B cell (primary cell): ENCODE data around the gene FAM210B. TPM values are rescaled to one million over a fixed set of nuclear protein-coding genes. Genes with fewer than 3 reads are reported as not detected.
A peak's percentile ranks its signal among the peaks of the same experiment; 100 is the strongest.

Source experiments
- ATAC-seq: fragments of 200-7000 bp; cut with Tn5 transposase; one replicate; pipeline ENCODE4 v1.10.0; 2021; ENCODE audit warnings: low read depth, mild to moderate bottlenecking, moderate number of reproducible peaks, moderate library complexity
- CTCF ChIA-PET: fragments of 350-600 bp; sonication (Branson Sonifier 250); formaldehyde crosslinking; loops from one replicate; lab custom pipeline; 2021; ENCODE audit warnings: antibody characterized with exemption, inconsistent platforms; lab: Charles Lee
- POLR2A ChIA-PET: fragments of 350-600 bp; sonication (Branson Sonifier 250); formaldehyde crosslinking; loops from one replicate; lab custom pipeline; 2021; ENCODE audit warnings: antibody characterized with exemption; lab: Charles Lee
- DNase-seq: peaks from one replicate; pipeline ENCODE4 v3.0.0; 2013
- H2AFZ ChIP-seq: 2 replicates; pipeline ENCODE4 v1.6.1; 2012; ENCODE audit warnings: mild to moderate bottlenecking, low read depth, low read length; ENCODE audit not compliant: insufficient read depth, poor library complexity, severe bottlenecking
- H3K27ac ChIP-seq, 2 donors: 1 replicate in 1 of 2; 2 replicates in 1 of 2; pipeline ENCODE4 v1.5.1; 2012 to 2013; ENCODE audit warnings: low read length in 2 of 2, mild to moderate bottlenecking in 2 of 2, moderate library complexity in 1 of 2
- H3K27me3 ChIP-seq, 4 experiments: fragments of 200-600 bp in 1 of 4; sonication (generic) in 1 of 4; replicated peaks in 1 of 4; 1 replicate in 2 of 4; 2 replicates in 2 of 4; pipeline versions ENCODE4 v1.6.1 to v1.7.0; 2013 to 2016; ENCODE audit warnings: low read length in 3 of 4, mild to moderate bottlenecking in 2 of 4, mixed read lengths in 1 of 4, moderate library complexity in 1 of 4; ENCODE audit not compliant: insufficient read depth in 4 of 4, control insufficient read depth in 3 of 4; ENCODE audit errors: control extremely low read depth in 1 of 4
- H3K36me3 ChIP-seq, 2 experiments: replicated peaks in 1 of 2; 1 replicate in 1 of 2; 2 replicates in 1 of 2; pipeline versions ENCODE4 v1.6.1 to v1.7.1; 2013; ENCODE audit warnings: low read length in 1 of 2; ENCODE audit not compliant: insufficient read depth in 2 of 2, control insufficient read depth in 1 of 2; ENCODE audit errors: control extremely low read depth in 1 of 2, extremely low read depth in 1 of 2
- H3K4me1 ChIP-seq, 2 donors: fragments of 200-600 bp in 1 of 2; sonication (generic) in 1 of 2; 1 replicate in 1 of 2; 2 replicates in 1 of 2; pipeline versions ENCODE4 v1.5.1 to v1.6.1; 2013 to 2017; ENCODE audit warnings: low read length in 2 of 2; ENCODE audit not compliant: control insufficient read depth in 2 of 2, insufficient read depth in 2 of 2
- H3K4me2 ChIP-seq: replicated peaks from 2 replicates; pipeline ENCODE3; 2012; ENCODE audit warnings: mild to moderate bottlenecking, low read depth, low read length; ENCODE audit not compliant: poor library complexity, severe bottlenecking
- H3K4me3 ChIP-seq, 5 experiments: fragments of 200-600 bp in 1 of 5; sonication (generic) in 1 of 5; 1 replicate in 3 of 5; 2 replicates in 2 of 5; pipeline versions ENCODE4 v1.5.1 to v1.7.0; 2011 to 2016; ENCODE audit warnings: low read length in 4 of 5, mild to moderate bottlenecking in 4 of 5, low read depth in 2 of 5, control low read depth in 1 of 5, moderate library complexity in 1 of 5; ENCODE audit not compliant: insufficient read depth in 1 of 5; ENCODE audit errors: control extremely low read depth in 1 of 5, extremely low read depth in 1 of 5
- H3K79me2 ChIP-seq: fragments of 200-600 bp; sonication (generic); one replicate; pipeline ENCODE4 v1.6.0; 2016; ENCODE audit warnings: low read length; ENCODE audit not compliant: control insufficient read depth, insufficient read depth
- H3K9ac ChIP-seq: fragments of 200-600 bp; sonication (generic); 2 replicates; pipeline ENCODE4 v1.6.1; 2017; ENCODE audit warnings: mild to moderate bottlenecking, low read length, moderate library complexity
- H3K9me3 ChIP-seq, 3 donors: one replicate each; pipeline versions ENCODE4 v1.6.1 to v1.7.1; 2013; ENCODE audit warnings: low read length in 2 of 3; ENCODE audit not compliant: control insufficient read depth in 2 of 3, insufficient read depth in 1 of 3; ENCODE audit errors: control extremely low read depth in 1 of 3
- H4K20me1 ChIP-seq: 2 replicates; pipeline ENCODE4 v1.6.0; 2012; ENCODE audit warnings: mild to moderate bottlenecking, low read length; ENCODE audit not compliant: insufficient read depth, control insufficient read depth, poor library complexity, severe bottlenecking
- H3K27ac Mint-ChIP-seq: one replicate; pipeline ENCODE4 v1.8.0; 2021; ENCODE audit warnings: mixed read lengths
- H3K27me3 Mint-ChIP-seq: one replicate; pipeline ENCODE4 v1.8.0; 2021; ENCODE audit warnings: mixed read lengths
- H3K4me1 Mint-ChIP-seq: one replicate; pipeline ENCODE4 v1.8.0; 2021; ENCODE audit warnings: mixed read lengths
- H3K4me3 Mint-ChIP-seq: one replicate; pipeline ENCODE4 v1.8.0; 2021; ENCODE audit warnings: mixed read lengths
- H3K9me3 Mint-ChIP-seq: one replicate; pipeline ENCODE4 v1.8.0; 2022; ENCODE audit warnings: mixed read lengths; ENCODE audit not compliant: insufficient read depth
- CTCF ChIP-seq: fragments of 200-600 bp; IDR thresholded peaks from one replicate; pipeline ENCODE4 v1.8.0; 2022; ENCODE audit warnings: antibody characterized with exemption, mild to moderate bottlenecking
- EZH2 ChIP-seq: IDR thresholded peaks from 2 replicates; pipeline ENCODE4 v1.6.1; 2012; ENCODE audit warnings: borderline replicate concordance, low read depth, mild to moderate bottlenecking, moderate library complexity, low read length; ENCODE audit not compliant: insufficient read depth, poor library complexity, severe bottlenecking
- WGBS: methylation state at CpG from one replicate; pipeline ENCODE4 v1.1.5; 2013; ENCODE audit warnings: missing lambda C conversion rate; ENCODE audit not compliant: insufficient coverage; 5-methylcytosine and 5-hydroxymethylcytosine counted together
- intact Hi-C: fragments of 100-400 bp; cut with micrococcal nuclease; formaldehyde crosslinking; loops from one replicate; pipeline ENCODE4 v1.10.0; 2022
- polyA plus RNA-seq: library from polyadenylated mRNA; depleted of rRNA; stranded (reverse); fragments of >200 nt; gene quantifications from 2 replicates; pipeline ENCODE4 v1.2.3, GENCODE V29; 2012
- total RNA-seq, 2 donors: library from RNA; stranded (reverse); fragments of 120-200 nt in 1 of 2; gene quantifications; 1 replicate in 1 of 2; 2 replicates in 1 of 2; pipeline versions ENCODE4 v1.2.3 to v1.2.4, GENCODE V29; 2013 to 2022

Gene FAM210B
- total and polyA plus RNA-seq, 2 donors (not counting 1 experiment from before 2014, with no cell fraction given): 4.0 to 13.6 TPM

DNA sequence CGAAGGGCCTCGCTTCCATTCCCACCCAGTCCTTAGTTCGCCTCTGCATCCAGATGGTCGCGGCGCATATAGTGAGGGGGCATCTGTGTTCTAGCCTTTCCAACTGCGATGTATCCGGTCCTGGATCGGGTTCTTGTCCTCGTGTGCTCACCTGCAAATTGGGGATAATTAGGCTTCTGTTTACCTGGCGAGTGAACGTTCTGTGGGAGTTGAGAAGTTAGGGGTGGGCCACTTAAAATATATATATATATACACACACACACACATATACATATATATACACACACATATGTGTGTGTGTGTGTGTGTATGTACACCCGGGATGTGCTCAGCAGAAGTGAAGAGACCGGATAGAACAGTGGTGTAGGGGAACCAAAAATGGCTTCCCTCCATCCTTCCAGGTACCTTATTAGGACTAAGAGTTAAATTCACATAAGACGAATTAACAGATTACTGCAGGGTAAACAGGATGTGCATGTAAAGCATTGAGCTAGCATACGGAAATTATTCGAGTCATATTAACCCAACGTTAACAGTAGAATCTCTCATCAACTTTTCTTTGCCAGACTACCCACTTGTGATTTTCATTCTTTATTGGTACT is 34.2 kb downstream of the FAM210B start:
- CTCF ChIA-PET: interaction anchor here (1.7 kb wide), 1 partner anchor 34 kb away, joined by 5 read pairs; the partner anchor contains the start of gene FAM210B
- H3K9me3 Mint-ChIP-seq: no peaks in the 10 kb centered on the region
- 0% methylated on average over 2 of the region's 18 CpGs for WGBS
- H3K4me1 Mint-ChIP-seq: peaks cover 18% of the 10 kb centered on the region
- H3K4me1 ChIP-seq: peaks cover 16 to 21% of the 10 kb centered on the region in 2 donors
- peak overlapping the region; percentile 60 to 98 (median 73) for H3K4me3 ChIP-seq
- no peaks in the 10 kb centered on the region for H3K27me3 ChIP-seq
- no peaks in the 10 kb centered on the region for H3K27me3 Mint-ChIP-seq
- no peak overlapping the region for H3K4me3 Mint-ChIP-seq
- POLR2A ChIA-PET: interaction anchor here (1.2 to 2.1 kb wide), 2 partner anchors 34 to 76 kb away, joined by 3 to 5 read pairs; partner anchors contain the start of genes FAM210B and RTF2
- ATAC-seq (no peak), DNase-seq (peak; percentile 23)
- no peaks in the 10 kb centered on the region for H4K20me1 ChIP-seq
- peak overlapping the region; percentile 77 for H3K4me2 ChIP-seq
- intact Hi-C loops: loop anchor here (1.0 to 10.0 kb wide), 3 partner anchors 35 to 1322 kb away; partner anchors contain the start of genes FAM210B, PMEPA1 and RTF2
- no peak for TF ChIP-seq EZH2
- TF ChIP-seq CTCF: no peak
- peak overlapping the region; percentile 90 for H2AFZ ChIP-seq
- no peaks in the 10 kb centered on the region for H3K9me3 ChIP-seq
- peaks cover 38% of the 10 kb centered on the region for H3K79me2 ChIP-seq
- H3K36me3 ChIP-seq: peaks cover 4 to 28% of the 10 kb centered on the region in 2 experiments
- H3K27ac Mint-ChIP-seq: no peak overlapping the region
- peak overlapping the region; percentile 84 to 90 for H3K27ac ChIP-seq
- H3K9ac ChIP-seq: peak overlapping the region; percentile 85

GRCh38 chr20:56393653-56394052 is 34.9 kb downstream of the FAM210B start:
- DNase-seq (no peak), ATAC-seq (no peak)
- H3K27me3 Mint-ChIP-seq: no peaks in the 10 kb centered on the region
- H2AFZ ChIP-seq: peak overlapping the region; percentile 90
- peak overlapping the region; percentile 85 for H3K9ac ChIP-seq
- intact Hi-C loops: loop anchor here (10.0 kb wide), 1 partner anchor 1321 kb away; the partner anchor contains the start of gene PMEPA1
- no peaks in the 10 kb centered on the region for H3K9me3 Mint-ChIP-seq
- peaks cover 4 to 35% of the 10 kb centered on the region in 2 experiments for H3K36me3 ChIP-seq
- H3K9me3 ChIP-seq: no peaks in the 10 kb centered on the region
- ChIA-PET CTCF (no interaction called here), POLR2A (no interaction called here)
- H3K27ac Mint-ChIP-seq: no peak overlapping the region
- 84% methylated on average over 8 of the region's 8 CpGs for WGBS
- peak overlapping the region in 3 of 5 experiments; percentile 72 to 98 (median 95) for H3K4me3 ChIP-seq
- H3K27ac ChIP-seq: no peak overlapping the region
- H3K79me2 ChIP-seq: peaks cover 38% of the 10 kb centered on the region
- TF ChIP-seq CTCF (no peak), EZH2 (no peak)
- no peak overlapping the region for H3K4me3 Mint-ChIP-seq
- peaks cover 18% of the 10 kb centered on the region for H3K4me1 Mint-ChIP-seq
- peaks cover 16 to 21% of the 10 kb centered on the region in 2 donors for H3K4me1 ChIP-seq
- H3K27me3 ChIP-seq: no peaks in the 10 kb centered on the region
- peak overlapping the region; percentile 77 for H3K4me2 ChIP-seq
- no peaks in the 10 kb centered on the region for H4K20me1 ChIP-seq
